GM12878 (cell line): ENCODE results near the gene COL4A1. TPM values are rescaled to one million over a fixed set of nuclear protein-coding genes. Genes with fewer than 3 reads are reported as not detected.

Experiments used
- ATAC-seq: fragments of 200-7000 bp; cut with Tn5 transposase; 3 replicates; pipeline ENCODE4 v1.9.1; 2020; ENCODE audit warnings: mild to moderate bottlenecking, moderate library complexity
- BruUV-seq: library from RNA; stranded (reverse); fragments of 400-500 nt; replicated peaks from 2 replicates; lab custom pipeline; 2021; lab: Mats Ljungman, UMichigan
- CTCF ChIA-PET: fragments of 300-600 bp; sonication (Branson Sonifier 250); formaldehyde crosslinking; extraction: SDS; loops from one replicate; lab custom pipeline; 2021; ENCODE audit warnings: inconsistent platforms; lab: Yijun Ruan, JAX
- POLR2A ChIA-PET: fragments of 350-600 bp; formaldehyde crosslinking; extraction: SDS; loops from one replicate; lab custom pipeline; 2021; ENCODE audit warnings: inconsistent platforms; lab: Charles Lee
- RAD21 ChIA-PET: fragments of 300-600 bp; sonication (Branson Sonifier 250); formaldehyde crosslinking; loops from one replicate; lab custom pipeline; 2023; ENCODE audit warnings: antibody characterized with exemption; ENCODE audit not compliant: unreplicated experiment; lab: Charles Lee
- SMC1A ChIA-PET: fragments of 300-600 bp; sonication (Branson Sonifier 250); formaldehyde crosslinking; loops from one replicate; lab custom pipeline; 2023; ENCODE audit not compliant: unreplicated experiment, uncharacterized antibody; lab: Charles Lee
- DNase-seq: peaks from one replicate; pipeline ENCODE4 v3.0.0-alpha.2; 2011; ENCODE audit warnings: low read depth, low spot score
- FAIRE-seq: peaks from 3 replicates; lab custom pipeline; 2011; peaks lifted over from hg19 to GRCh38; lab: Jason Lieb, UNC
- H2AFZ ChIP-seq: 2 replicates; pipeline ENCODE4 v1.6.0; 2011; ENCODE audit warnings: low read depth, low read length, control low read depth; ENCODE audit not compliant: control insufficient read depth
- H3K27ac ChIP-seq: 2 replicates; pipeline ENCODE4 v1.5.1; 2011; ENCODE audit warnings: control low read depth; ENCODE audit not compliant: control insufficient read depth, insufficient read depth
- H3K27me3 ChIP-seq, 2 experiments: replicated peaks in 1 of 2; 2 replicates each; pipeline versions ENCODE4 v1.6.0 to v1.6.1; 2011; ENCODE audit warnings: low read length in 1 of 2; ENCODE audit not compliant: control insufficient read depth in 2 of 2, insufficient read depth in 2 of 2
- H3K36me3 ChIP-seq, 2 experiments: 2 replicates each; pipeline ENCODE4 v1.5.1; 2011; ENCODE audit warnings: low read length in 1 of 2; ENCODE audit not compliant: control insufficient read depth in 2 of 2, insufficient read depth in 2 of 2
- H3K4me1 ChIP-seq: 2 replicates; pipeline ENCODE4 v1.6.1; 2011; ENCODE audit warnings: mild to moderate bottlenecking, low read length, moderate library complexity, mixed read lengths; ENCODE audit not compliant: control insufficient read depth, insufficient read depth
- H3K4me2 ChIP-seq: 2 replicates; pipeline ENCODE4 v1.6.0; 2011; ENCODE audit warnings: control low read depth; ENCODE audit not compliant: control insufficient read depth, insufficient read depth
- H3K4me3 ChIP-seq: fragments of 200-600 bp; sonication (generic); 2 replicates; pipeline ENCODE4 v1.5.1; 2016
- H3K79me2 ChIP-seq: 2 replicates; pipeline ENCODE4 v1.6.0; 2011; ENCODE audit warnings: low read length; ENCODE audit not compliant: control insufficient read depth, insufficient read depth
- H3K9ac ChIP-seq: 2 replicates; pipeline ENCODE4 v1.8.0; 2011; ENCODE audit warnings: low read length, control low read depth, mixed read lengths; ENCODE audit not compliant: control insufficient read depth, insufficient read depth
- H3K9me3 ChIP-seq: replicated peaks from 3 replicates; pipeline ENCODE4 v1.5.1; 2011; ENCODE audit warnings: mild to moderate bottlenecking, low read length; ENCODE audit not compliant: control insufficient read depth, insufficient read depth
- H4K20me1 ChIP-seq: 2 replicates; pipeline ENCODE4 v1.6.0; 2011; ENCODE audit not compliant: control insufficient read depth, insufficient read depth
- ESRRA ChIP-seq: IDR thresholded peaks from 2 replicates; pipeline ENCODE4 v1.6.1; 2012; ENCODE audit warnings: mild to moderate bottlenecking, low read length, improper control_type of control experiment
- ETV6 ChIP-seq, 2 experiments: fragments of 450-650 bp in 1 of 2; IDR thresholded peaks in 1 of 2; conservative IDR thresholded peaks in 1 of 2; 2 replicates each; pipeline ENCODE4 v1.6.1; 2014; ENCODE audit warnings: antibody characterized with exemption in 1 of 2, borderline replicate concordance in 1 of 2, low read depth in 1 of 2, mild to moderate bottlenecking in 1 of 2, moderate library complexity in 1 of 2
- NR2C2 ChIP-seq: IDR thresholded peaks from 2 replicates; pipeline ENCODE4 v1.6.1; 2011; ENCODE audit warnings: borderline replicate concordance, low read depth; ENCODE audit not compliant: control insufficient read depth, insufficient read length
- RFX5 ChIP-seq: IDR thresholded peaks from 2 replicates; pipeline ENCODE4 v1.6.1; 2011; ENCODE audit warnings: low read depth, low read length, improper control_type of control experiment
- TARDBP ChIP-seq: IDR thresholded peaks from 2 replicates; pipeline ENCODE4 v1.6.1; 2016; ENCODE audit warnings: borderline replicate concordance
- WGBS: methylation state at CpG from one replicate; pipeline ENCODE4 v1.1.6; 2016; ENCODE audit warnings: low lambda C conversion rate; ENCODE audit not compliant: insufficient replicate concordance, insufficient coverage; ENCODE audit errors: missing lambda C conversion rate; 5-methylcytosine and 5-hydroxymethylcytosine counted together
- in situ Hi-C: fragments of 300-500 bp; cut with MboI; formaldehyde crosslinking; loops from 9 replicates; pipeline ENCODE4 v1.14.3; 2018; ENCODE audit warnings: mixed read lengths
- intact Hi-C: fragments of 100-400 bp; cut with micrococcal nuclease; formaldehyde crosslinking; loops from one replicate; pipeline ENCODE4 v1.14.2; 2022; ENCODE audit not compliant: unreplicated experiment
- polyA plus RNA-seq, 11 experiments: library from polyadenylated mRNA; depleted of rRNA in 4 of 11; unstranded in 6 of 11; stranded (reverse) in 5 of 11; fragments of >200 nt; fragmentation: Nextera tagmentation in 4 of 11; fragmentation: Illumina TruSeq in 1 of 11; extraction: Ambion mirVana in 4 of 11; extraction: Trizol in 1 of 11; gene quantifications; 1 replicate in 1 of 11; 2 replicates in 10 of 11; pipeline versions ENCODE4 v1.2.1 to v1.2.3, GENCODE V29; 2011 to 2016; ENCODE audit warnings: inconsistent platforms in 2 of 11, missing spikeins in 2 of 11, low read depth in 1 of 11
- total RNA-seq, 4 experiments: library from RNA; depleted of rRNA in 3 of 4; stranded (reverse); fragments of >200 nt in 3 of 4; fragmentation: Illumina TruSeq in 1 of 4; extraction: Trizol in 1 of 4; gene quantifications; 2 replicates each; pipeline versions ENCODE4 v1.2.1 to v1.2.3, GENCODE V29; 2013 to 2021
- TF ChIP-seq, protein P1 (sequence below): fragments of 450-650 bp; IDR thresholded peaks from 2 replicates; pipeline ENCODE4 v1.6.1; 2017; ENCODE audit warnings: mild to moderate bottlenecking, moderate library complexity
- TF ChIP-seq, protein P2 (sequence below): IDR thresholded peaks from 2 replicates; pipeline ENCODE4 v1.6.1; 2011; ENCODE audit warnings: mild to moderate bottlenecking, low read depth, low read length, moderate library complexity; ENCODE audit not compliant: insufficient replicate concordance
- TF ChIP-seq, protein P3 (sequence below): fragments of 450-650 bp; formaldehyde crosslinking; IDR thresholded peaks from 2 replicates; pipeline ENCODE4 v1.5.0; 2022; ENCODE audit warnings: mild to moderate bottlenecking, missing genetic modification characterization

COL4A1 gene
- total and polyA plus RNA-seq, 10 of the 15 experiments (the other 5 are each of a cell fraction or from before 2014, with no cell fraction given): 0.07 to 0.31 (median 0.13) TPM; not detected in 6

DNA sequence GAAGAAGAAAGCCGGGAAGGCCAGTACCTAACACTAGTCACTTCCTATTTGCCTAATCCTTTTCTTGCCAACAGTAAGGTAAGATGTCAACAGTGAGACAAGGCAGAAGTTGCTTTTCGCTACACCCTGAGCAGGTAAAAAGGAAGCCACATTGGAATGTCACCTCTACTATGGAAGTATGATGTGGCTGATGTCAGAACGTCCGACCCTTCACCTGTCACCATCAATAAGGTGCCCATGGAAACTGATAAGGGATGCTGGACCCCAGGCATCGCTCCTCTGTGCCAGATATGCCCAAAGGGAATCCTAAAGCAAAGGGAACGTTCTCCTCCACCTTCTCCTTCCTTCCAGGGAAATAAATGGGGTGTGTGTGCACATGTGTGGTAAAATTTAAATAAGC, 34.3 kb downstream of the COL4A1 start:
- intact Hi-C loops (no loop called here), in situ Hi-C loops (no loop called here)
- H3K4me3 ChIP-seq: no peak overlapping the region
- H3K9me3 ChIP-seq: no peaks in the 10 kb centered on the region
- CTCF ChIA-PET: no interaction called here
- ATAC-seq (no peak), FAIRE-seq (no peak), DNase-seq (no peak)
- H3K9ac ChIP-seq: no peak overlapping the region
- H3K4me1 ChIP-seq: no peaks in the 10 kb centered on the region
- no peak overlapping the region for H3K27ac ChIP-seq
- BruUV-seq: no TSS peak
- RAD21 ChIA-PET: no interaction called here
- no peaks in the 10 kb centered on the region for H3K36me3 ChIP-seq
- H4K20me1 ChIP-seq: no peaks in the 10 kb centered on the region
- SMC1A ChIA-PET: no interaction called here
- WGBS: 24% methylated on average over 6 of the region's 6 CpGs
- no peak for TF ChIP-seq NR2C2
- TF ChIP-seq, protein P1, sequence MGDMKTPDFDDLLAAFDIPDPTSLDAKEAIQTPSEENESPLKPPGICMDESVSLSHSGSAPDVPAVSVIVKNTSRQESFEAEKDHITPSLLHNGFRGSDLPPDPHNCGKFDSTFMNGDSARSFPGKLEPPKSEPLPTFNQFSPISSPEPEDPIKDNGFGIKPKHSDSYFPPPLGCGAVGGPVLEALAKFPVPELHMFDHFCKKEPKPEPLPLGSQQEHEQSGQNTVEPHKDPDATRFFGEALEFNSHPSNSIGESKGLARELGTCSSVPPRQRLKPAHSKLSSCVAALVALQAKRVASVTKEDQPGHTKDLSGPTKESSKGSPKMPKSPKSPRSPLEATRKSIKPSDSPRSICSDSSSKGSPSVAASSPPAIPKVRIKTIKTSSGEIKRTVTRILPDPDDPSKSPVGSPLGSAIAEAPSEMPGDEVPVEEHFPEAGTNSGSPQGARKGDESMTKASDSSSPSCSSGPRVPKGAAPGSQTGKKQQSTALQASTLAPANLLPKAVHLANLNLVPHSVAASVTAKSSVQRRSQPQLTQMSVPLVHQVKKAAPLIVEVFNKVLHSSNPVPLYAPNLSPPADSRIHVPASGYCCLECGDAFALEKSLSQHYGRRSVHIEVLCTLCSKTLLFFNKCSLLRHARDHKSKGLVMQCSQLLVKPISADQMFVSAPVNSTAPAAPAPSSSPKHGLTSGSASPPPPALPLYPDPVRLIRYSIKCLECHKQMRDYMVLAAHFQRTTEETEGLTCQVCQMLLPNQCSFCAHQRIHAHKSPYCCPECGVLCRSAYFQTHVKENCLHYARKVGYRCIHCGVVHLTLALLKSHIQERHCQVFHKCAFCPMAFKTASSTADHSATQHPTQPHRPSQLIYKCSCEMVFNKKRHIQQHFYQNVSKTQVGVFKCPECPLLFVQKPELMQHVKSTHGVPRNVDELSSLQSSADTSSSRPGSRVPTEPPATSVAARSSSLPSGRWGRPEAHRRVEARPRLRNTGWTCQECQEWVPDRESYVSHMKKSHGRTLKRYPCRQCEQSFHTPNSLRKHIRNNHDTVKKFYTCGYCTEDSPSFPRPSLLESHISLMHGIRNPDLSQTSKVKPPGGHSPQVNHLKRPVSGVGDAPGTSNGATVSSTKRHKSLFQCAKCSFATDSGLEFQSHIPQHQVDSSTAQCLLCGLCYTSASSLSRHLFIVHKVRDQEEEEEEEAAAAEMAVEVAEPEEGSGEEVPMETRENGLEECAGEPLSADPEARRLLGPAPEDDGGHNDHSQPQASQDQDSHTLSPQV: no peak
- TF ChIP-seq RFX5: no peak
- TF ChIP-seq, protein P2, sequence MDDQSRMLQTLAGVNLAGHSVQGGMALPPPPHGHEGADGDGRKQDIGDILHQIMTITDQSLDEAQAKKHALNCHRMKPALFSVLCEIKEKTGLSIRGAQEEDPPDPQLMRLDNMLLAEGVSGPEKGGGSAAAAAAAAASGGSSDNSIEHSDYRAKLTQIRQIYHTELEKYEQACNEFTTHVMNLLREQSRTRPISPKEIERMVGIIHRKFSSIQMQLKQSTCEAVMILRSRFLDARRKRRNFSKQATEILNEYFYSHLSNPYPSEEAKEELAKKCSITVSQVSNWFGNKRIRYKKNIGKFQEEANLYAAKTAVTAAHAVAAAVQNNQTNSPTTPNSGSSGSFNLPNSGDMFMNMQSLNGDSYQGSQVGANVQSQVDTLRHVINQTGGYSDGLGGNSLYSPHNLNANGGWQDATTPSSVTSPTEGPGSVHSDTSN: no peak
- no peak for TF ChIP-seq TARDBP
- TF ChIP-seq ETV6 (conservative IDR thresholded peaks at IDR 0.05 in 1 of 2, IDR thresholded peaks at IDR 0.05 in 1 of 2; ENCODE audit: borderline replicate concordance in 1 of 2, low read depth in 1 of 2): no peak
- TF ChIP-seq, protein P3, sequence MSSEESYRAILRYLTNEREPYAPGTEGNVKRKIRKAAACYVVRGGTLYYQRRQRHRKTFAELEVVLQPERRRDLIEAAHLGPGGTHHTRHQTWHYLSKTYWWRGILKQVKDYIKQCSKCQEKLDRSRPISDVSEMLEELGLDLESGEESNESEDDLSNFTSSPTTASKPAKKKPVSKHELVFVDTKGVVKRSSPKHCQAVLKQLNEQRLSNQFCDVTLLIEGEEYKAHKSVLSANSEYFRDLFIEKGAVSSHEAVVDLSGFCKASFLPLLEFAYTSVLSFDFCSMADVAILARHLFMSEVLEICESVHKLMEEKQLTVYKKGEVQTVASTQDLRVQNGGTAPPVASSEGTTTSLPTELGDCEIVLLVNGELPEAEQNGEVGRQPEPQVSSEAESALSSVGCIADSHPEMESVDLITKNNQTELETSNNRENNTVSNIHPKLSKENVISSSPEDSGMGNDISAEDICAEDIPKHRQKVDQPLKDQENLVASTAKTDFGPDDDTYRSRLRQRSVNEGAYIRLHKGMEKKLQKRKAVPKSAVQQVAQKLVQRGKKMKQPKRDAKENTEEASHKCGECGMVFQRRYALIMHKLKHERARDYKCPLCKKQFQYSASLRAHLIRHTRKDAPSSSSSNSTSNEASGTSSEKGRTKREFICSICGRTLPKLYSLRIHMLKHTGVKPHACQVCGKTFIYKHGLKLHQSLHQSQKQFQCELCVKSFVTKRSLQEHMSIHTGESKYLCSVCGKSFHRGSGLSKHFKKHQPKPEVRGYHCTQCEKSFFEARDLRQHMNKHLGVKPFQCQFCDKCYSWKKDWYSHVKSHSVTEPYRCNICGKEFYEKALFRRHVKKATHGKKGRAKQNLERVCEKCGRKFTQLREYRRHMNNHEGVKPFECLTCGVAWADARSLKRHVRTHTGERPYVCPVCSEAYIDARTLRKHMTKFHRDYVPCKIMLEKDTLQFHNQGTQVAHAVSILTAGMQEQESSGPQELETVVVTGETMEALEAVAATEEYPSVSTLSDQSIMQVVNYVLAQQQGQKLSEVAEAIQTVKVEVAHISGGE: no peak
- TF ChIP-seq ESRRA: no peak
- POLR2A ChIA-PET: no interaction called here
- peaks cover 3 to 4% of the 10 kb centered on the region in 2 experiments; a peak in 3 of 4 replicates for H3K27me3 ChIP-seq
- no peak overlapping the region for H2AFZ ChIP-seq
- no peak overlapping the region for H3K4me2 ChIP-seq
- no peaks in the 10 kb centered on the region for H3K79me2 ChIP-seq
